Measurements from ENCODE around the gene TVP23C.

The TVP23C gene

GRCh38 chr17:15462976-15463772 is 100.1 kb downstream of the TVP23C start:
- no peak for FAIRE-seq

DNA sequence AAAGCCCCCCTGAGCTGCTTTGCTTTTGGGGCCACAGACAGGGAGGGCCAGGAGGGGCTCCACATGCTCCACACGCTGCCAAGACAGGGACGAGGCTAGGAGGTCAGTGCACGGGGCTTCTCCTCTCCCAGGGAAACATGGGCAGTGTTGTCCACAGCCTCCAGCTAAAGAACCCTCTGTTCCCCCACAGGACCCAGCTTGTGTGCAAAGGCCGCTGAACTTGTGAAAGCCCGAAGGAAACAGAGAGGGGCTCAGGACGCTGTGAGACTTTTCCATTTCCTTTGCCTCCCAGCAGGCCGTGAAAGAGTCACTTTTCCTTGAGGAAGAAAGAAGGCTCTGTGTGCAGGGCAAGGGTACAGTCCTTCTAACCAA is 105.6 kb downstream of the TVP23C start:
- FAIRE-seq = no peak

DNA sequence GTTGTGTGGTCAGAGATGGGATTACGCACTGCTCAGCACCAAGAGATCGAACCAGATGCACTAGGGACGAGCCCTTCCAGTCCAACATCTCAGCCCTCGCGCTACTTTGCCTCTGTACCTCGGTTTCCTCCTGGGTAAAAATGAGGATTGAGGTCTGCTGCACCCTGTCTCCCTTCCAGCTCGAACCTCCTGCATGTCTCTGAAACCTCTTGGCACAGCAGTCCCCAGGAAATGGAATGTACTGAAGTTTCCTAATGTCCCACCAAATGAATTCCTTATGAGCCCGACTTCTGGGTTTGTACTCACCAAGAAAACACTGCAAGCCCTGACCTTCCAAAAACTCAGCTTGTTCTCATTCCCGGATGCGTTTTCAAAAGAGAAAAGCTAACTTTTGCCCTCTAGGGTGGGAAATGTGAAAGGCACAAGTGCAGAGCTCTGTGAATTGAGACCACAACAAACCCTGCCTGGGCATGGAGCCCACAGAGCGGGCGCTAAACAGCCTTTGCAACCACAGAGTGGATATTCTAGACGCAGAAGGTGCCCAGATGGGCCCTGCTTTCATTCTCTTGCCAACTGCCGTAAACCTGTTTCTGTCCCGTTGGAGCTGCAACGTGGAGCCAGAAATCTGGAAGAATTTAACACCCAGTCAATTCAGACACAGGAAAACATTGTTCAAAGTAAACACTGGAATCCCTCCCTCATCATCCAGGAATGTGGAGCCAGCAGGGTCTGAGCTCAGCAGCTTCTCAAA is 106.1 kb downstream of the TVP23C start:
- no peak for FAIRE-seq

DNA sequence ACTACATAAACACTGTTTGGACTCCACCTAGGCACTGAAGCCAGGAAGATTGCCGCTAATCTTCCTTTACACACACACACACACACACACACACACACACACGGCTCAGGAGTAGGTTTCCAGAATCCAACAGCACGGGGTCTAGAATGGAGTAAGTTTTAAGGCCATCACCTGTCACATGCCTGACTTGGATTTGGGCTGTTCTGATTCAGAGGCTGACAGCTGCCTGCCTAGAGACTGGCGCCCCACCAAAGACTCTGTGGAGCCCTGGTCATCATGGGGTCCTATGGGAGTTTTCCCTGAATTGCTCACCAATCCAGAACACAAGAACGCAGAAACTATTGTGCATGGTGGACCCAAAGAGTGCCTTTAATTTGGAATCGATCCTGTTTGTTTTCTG is 106.8 kb downstream of the TVP23C start:
- FAIRE-seq = no peak

GRCh38 chr17:15454346-15454745 is 108.9 kb downstream of the TVP23C start:
- no peak for FAIRE-seq

- no peak for FAIRE-seq
Observed at GRCh38 chr17:15453782-15454181, 109.5 kb downstream of the TVP23C start.

- FAIRE-seq = no peak
Observed at GRCh38 chr17:15453246-15453645, 110.0 kb downstream of the TVP23C start.

GRCh38 chr17:15452746-15453145 is 110.5 kb downstream of the TVP23C start:
- no peak for FAIRE-seq

Data from TTC549 (cell line).